Tibial nerve (tissue), 4 donors: ENCODE measurements around the gene SPSB3. TPM values are rescaled to one million over a fixed set of nuclear protein-coding genes. Genes with fewer than 3 reads are reported as not detected.

ENCODE experiments used
- DNase-seq, 2 donors: peaks; one replicate each; pipeline ENCODE4 v3.0.0-alpha.2; 2019; ENCODE audit warnings: low spot score in 2 of 2
- H3K27ac ChIP-seq, 4 donors: fragments of 200-600 bp; sonication (generic) in 3 of 4; one replicate each; pipeline ENCODE4 v1.5.1; 2017 to 2019; ENCODE audit warnings: mild to moderate bottlenecking in 1 of 4
- H3K27me3 ChIP-seq, 2 donors: fragments of 200-600 bp; sonication (generic) in 1 of 2; one replicate each; pipeline versions ENCODE4 v1.5.1 to v1.6.0; 2017 to 2019
- H3K36me3 ChIP-seq, 3 donors: fragments of 200-600 bp; sonication (generic); one replicate each; pipeline ENCODE4 v1.5.1; 2018 to 2019
- H3K4me1 ChIP-seq, 4 donors: fragments of 200-600 bp; sonication (generic) in 3 of 4; one replicate each; pipeline ENCODE4 v1.5.1; 2017 to 2019
- H3K4me3 ChIP-seq, 4 donors: fragments of 200-600 bp; sonication (generic) in 3 of 4; one replicate each; pipeline ENCODE4 v1.5.1; 2017 to 2019; ENCODE audit warnings: mild to moderate bottlenecking in 1 of 4, moderate library complexity in 1 of 4
- H3K9me3 ChIP-seq, 4 donors: fragments of 200-600 bp; sonication (generic) in 3 of 4; one replicate each; pipeline ENCODE4 v1.5.1; 2017 to 2019
- CTCF ChIP-seq, 5 experiments: fragments of 200-600 bp in 3 of 5; fragments of 450-650 bp in 2 of 5; sonication (generic) in 3 of 5; IDR thresholded peaks; one replicate each; pipeline ENCODE4 v1.5.1; 2016 to 2019; ENCODE audit warnings: antibody characterized with exemption in 5 of 5, mild to moderate bottlenecking in 3 of 5, moderate library complexity in 2 of 5
- EP300 ChIP-seq, 2 donors: sonication (generic); formaldehyde crosslinking; IDR thresholded peaks; one replicate each; pipeline ENCODE4 v1.6.1; 2017; ENCODE audit warnings: antibody characterized with exemption in 2 of 2, mild to moderate bottlenecking in 1 of 2
- POLR2A ChIP-seq, 2 donors: fragments of 450-650 bp; IDR thresholded peaks; one replicate each; pipeline ENCODE4 v1.6.1; 2017; ENCODE audit warnings: antibody characterized with exemption in 2 of 2, mild to moderate bottlenecking in 2 of 2, moderate library complexity in 2 of 2
- WGBS, 2 donors: methylation state at CpG; one replicate each; pipeline ENCODE4 v1.1.5; 2018; 5-methylcytosine and 5-hydroxymethylcytosine counted together
- total RNA-seq, 4 donors: library from RNA; depleted of rRNA; stranded (reverse); fragments of >200 nt; gene quantifications; one replicate each; pipeline ENCODE4 v1.1.0, GENCODE V29; 2016

The SPSB3 gene
- total RNA-seq, 4 donors from 2014 or later, result 90.7 to 122 (median 112) TPM

- no peak overlapping the region for H3K4me3 ChIP-seq
- 86 to 89% methylated on average over 21 to 26 of the region's 29 CpGs for WGBS, 2 donors
- TF ChIP-seq EP300 (IDR thresholded peaks at IDR 0.05) (no peak), POLR2A (IDR thresholded peaks at IDR 0.05) (no peak), CTCF (IDR thresholded peaks at IDR 0.05) (no peak)
- peaks cover 6 to 100% (median 18%) of the 10 kb centered on the region in 3 donors for H3K36me3 ChIP-seq
- H3K4me1 ChIP-seq, result no peaks in the 10 kb centered on the region
- no peaks in the 10 kb centered on the region for H3K27me3 ChIP-seq
- H3K9me3 ChIP-seq, result no peaks in the 10 kb centered on the region
- no peak overlapping the region for H3K27ac ChIP-seq
- no peak for DNase-seq
These were observed 36.3 kb downstream of the SPSB3 start for GRCh38 chr16:1745900-1746692.

GRCh38 chr16:1745181-1745899 lies 37.0 kb downstream of the SPSB3 start:
- TF ChIP-seq EP300 (IDR thresholded peaks at IDR 0.05), result no peak
- no peak for TF ChIP-seq CTCF (IDR thresholded peaks at IDR 0.05)
- TF ChIP-seq POLR2A (IDR thresholded peaks at IDR 0.05), result no peak
- Histone ChIP-seq H3K27me3 (no peaks in the 10 kb centered on the region), H3K36me3 (peaks cover 6 to 100% (median 25%) of the 10 kb centered on the region in 3 donors), H3K27ac (no peak overlapping the region), H3K9me3 (no peaks in the 10 kb centered on the region), H3K4me1 (no peaks in the 10 kb centered on the region), H3K4me3 (no peak overlapping the region)
- WGBS, 2 donors, result 81 to 86% methylated on average over 23 to 25 of the region's 25 CpGs
- no peak for DNase-seq

- H3K27me3 ChIP-seq, result no peaks in the 10 kb centered on the region
- peaks cover 6 to 92% (median 23%) of the 10 kb centered on the region in 3 donors for H3K36me3 ChIP-seq
- H3K4me1 ChIP-seq, result no peaks in the 10 kb centered on the region
- H3K27ac ChIP-seq, result no peak overlapping the region
- no peaks in the 10 kb centered on the region for H3K9me3 ChIP-seq
- 85 to 91% methylated on average over 23 to 24 of the region's 24 CpGs for WGBS, 2 donors
- TF ChIP-seq EP300 (IDR thresholded peaks at IDR 0.05) (no peak), CTCF (IDR thresholded peaks at IDR 0.05) (no peak), POLR2A (IDR thresholded peaks at IDR 0.05) (no peak)
- H3K4me3 ChIP-seq, result no peak overlapping the region
- DNase-seq, result no peak
These were observed 38.0 kb downstream of the SPSB3 start for GRCh38 chr16:1744338-1744840.

- H3K9me3 ChIP-seq, result no peaks in the 10 kb centered on the region
- no peaks in the 10 kb centered on the region for H3K27me3 ChIP-seq
- no peak for DNase-seq
- H3K27ac ChIP-seq, result no peak overlapping the region
- H3K4me3 ChIP-seq, result no peak overlapping the region
- TF ChIP-seq POLR2A (IDR thresholded peaks at IDR 0.05), result no peak
- TF ChIP-seq EP300 (IDR thresholded peaks at IDR 0.05), result no peak
- TF ChIP-seq CTCF (IDR thresholded peaks at IDR 0.05), result no peak
- H3K36me3 ChIP-seq, result peaks cover 6 to 85% (median 15%) of the 10 kb centered on the region in 3 donors
- 81 to 86% methylated on average over 17 to 24 of the region's 32 CpGs for WGBS, 2 donors
- H3K4me1 ChIP-seq, result no peaks in the 10 kb centered on the region
These were observed 38.7 kb downstream of the SPSB3 start for GRCh38 chr16:1743376-1744337.
